Endothelial cell of umbilical vein (primary cell): ENCODE data around the gene PTCD3. TPM values are rescaled to one million over a fixed set of nuclear protein-coding genes. Genes with fewer than 3 reads are reported as not detected.

Experiments used
- BruUV-seq: library from RNA; stranded (reverse); fragments of 400-500 nt; replicated peaks from 2 replicates; lab custom pipeline; 2021; lab: Mats Ljungman, UMichigan
- CTCF ChIA-PET: fragments of 300-600, 350-600 bp; sonication (Branson Sonifier 250); formaldehyde crosslinking; loops from one replicate; lab custom pipeline; 2021; ENCODE audit warnings: antibody characterized with exemption, inconsistent platforms; lab: Charles Lee
- POLR2A ChIA-PET: fragments of 300-600, 350-600 bp; sonication (Branson Sonifier 250); formaldehyde crosslinking; loops from one replicate; lab custom pipeline; 2021; ENCODE audit warnings: antibody characterized with exemption, inconsistent platforms; lab: Charles Lee
- DNase-seq: peaks from one replicate; pipeline ENCODE4 v3.0.0-alpha.2; 2011; ENCODE audit warnings: low read depth, low spot score
- FAIRE-seq: peaks from 2 replicates; lab custom pipeline; 2011; peaks lifted over from hg19 to GRCh38; lab: Jason Lieb, UNC
- H2AFZ ChIP-seq: 2 replicates; pipeline ENCODE4 v1.6.0; 2012; ENCODE audit warnings: low read depth, low read length, control low read depth, inconsistent platforms
- H3K27ac ChIP-seq: 2 replicates; pipeline ENCODE4 v1.5.1; 2011; ENCODE audit warnings: low read depth, mild to moderate bottlenecking, control low read depth, low read length, moderate library complexity; ENCODE audit not compliant: insufficient read depth
- H3K27me3 ChIP-seq, 2 experiments: 2 replicates each; pipeline versions ENCODE4 v1.6.0 to v1.6.1; 2011; ENCODE audit warnings: low read length in 2 of 2, mixed read lengths in 1 of 2; ENCODE audit not compliant: control insufficient read depth in 2 of 2, insufficient read depth in 2 of 2
- H3K36me3 ChIP-seq, 2 experiments: 2 replicates in 1 of 2; 3 replicates in 1 of 2; pipeline ENCODE4 v1.5.1; 2011; ENCODE audit warnings: low read length in 2 of 2, mild to moderate bottlenecking in 1 of 2, moderate library complexity in 1 of 2; ENCODE audit not compliant: control insufficient read depth in 2 of 2, insufficient read depth in 2 of 2; ENCODE audit errors: extremely low read depth in 1 of 2
- H3K4me1 ChIP-seq: 3 replicates; pipeline ENCODE4 v1.5.1; 2011; ENCODE audit warnings: mild to moderate bottlenecking, low read length; ENCODE audit not compliant: control insufficient read depth, insufficient read depth; ENCODE audit errors: extremely low read depth
- H3K4me2 ChIP-seq: 2 replicates; pipeline ENCODE4 v1.6.1; 2011; ENCODE audit warnings: low read length, control low read depth, mixed read lengths; ENCODE audit not compliant: insufficient read depth
- H3K4me3 ChIP-seq, 3 experiments: fragments of 200-600 bp in 1 of 3; sonication (generic), shearing (Covaris generic) in 1 of 3; replicated peaks in 1 of 3; 2 replicates each; pipeline ENCODE4 v1.5.1; 2011 to 2016; ENCODE audit warnings: control low read depth in 3 of 3, low read length in 3 of 3, mild to moderate bottlenecking in 2 of 3, inconsistent platforms in 1 of 3, low read depth in 1 of 3, moderate library complexity in 1 of 3; ENCODE audit not compliant: insufficient read depth in 1 of 3
- H3K79me2 ChIP-seq: 2 replicates; pipeline ENCODE4 v1.6.0; 2012; ENCODE audit warnings: low read length, inconsistent platforms; ENCODE audit not compliant: control insufficient read depth, insufficient read depth
- H3K9ac ChIP-seq: replicated peaks from 2 replicates; pipeline ENCODE3; 2011; ENCODE audit warnings: low read length, control low read depth; ENCODE audit not compliant: insufficient read depth; ENCODE audit errors: extremely low read depth
- H3K9me1 ChIP-seq: replicated peaks from 3 replicates; pipeline ENCODE4 v1.6.0; 2011; ENCODE audit warnings: mild to moderate bottlenecking, low read length; ENCODE audit not compliant: control insufficient read depth, insufficient read depth; ENCODE audit errors: extremely low read depth
- H3K9me3 ChIP-seq: replicated peaks from 2 replicates; pipeline ENCODE4 v1.5.1; 2012; ENCODE audit warnings: low read length, inconsistent platforms; ENCODE audit not compliant: control insufficient read depth, insufficient read depth
- H4K20me1 ChIP-seq: replicated peaks from 2 replicates; pipeline ENCODE3; 2011; ENCODE audit warnings: mild to moderate bottlenecking, low read length; ENCODE audit not compliant: control insufficient read depth, insufficient read depth; ENCODE audit errors: extremely low read depth
- EZH2 ChIP-seq: IDR thresholded peaks from 2 replicates; pipeline ENCODE4 v1.6.1; 2012; ENCODE audit warnings: borderline replicate concordance, low read depth, mild to moderate bottlenecking, moderate library complexity, low read length, inconsistent platforms; ENCODE audit not compliant: severe bottlenecking
- FOS ChIP-seq: IDR thresholded peaks from 2 replicates; pipeline ENCODE4 v1.6.1; 2011; ENCODE audit warnings: mild to moderate bottlenecking, low read length, moderate library complexity, borderline replicate concordance; ENCODE audit not compliant: insufficient read depth
- GATA2 ChIP-seq: IDR thresholded peaks from 2 replicates; pipeline ENCODE4 v1.7.0; 2011; ENCODE audit warnings: low read depth, mild to moderate bottlenecking, moderate library complexity, mixed read lengths, low read length; ENCODE audit not compliant: insufficient read length, insufficient read depth
- JUN ChIP-seq: IDR thresholded peaks from 2 replicates; pipeline ENCODE4 v1.6.1; 2011; ENCODE audit warnings: borderline replicate concordance, low read depth; ENCODE audit not compliant: insufficient read length, insufficient read depth
- MYC ChIP-seq: IDR thresholded peaks from one replicate; pipeline ENCODE4 v1.6.1; 2011; ENCODE audit warnings: mild to moderate bottlenecking, low read depth, low read length
- POLR2A ChIP-seq: IDR thresholded peaks from 2 replicates; pipeline ENCODE4 v1.6.1; 2012; ENCODE audit warnings: low read depth, mild to moderate bottlenecking, control low read depth, low read length
- POLR2AphosphoS5 ChIP-seq: IDR thresholded peaks from 2 replicates; pipeline ENCODE4 v1.6.1; 2012; ENCODE audit warnings: low read depth, mild to moderate bottlenecking, control low read depth, low read length, moderate library complexity; ENCODE audit not compliant: insufficient read depth
- dilution Hi-C: fragments of 300-500 bp; cut with MboI; formaldehyde crosslinking; loops from one replicate; pipeline ENCODE4 v1.15.0; 2019; ENCODE audit warnings: low sequenced_read_pairs; ENCODE audit not compliant: extremely low pct_ligation_motif_present
- intact Hi-C: fragments of 100-400 bp; cut with micrococcal nuclease; formaldehyde crosslinking; loops from one replicate; pipeline ENCODE4 v1.10.0; 2022
- polyA plus RNA-seq, 4 experiments: library from polyadenylated mRNA; depleted of rRNA in 3 of 4; stranded (reverse) in 3 of 4; unstranded in 1 of 4; fragments of >200 nt; gene quantifications; 2 replicates each; pipeline versions ENCODE4 v1.2.1 to v1.2.3, GENCODE V29; 2011 to 2012; ENCODE audit warnings: missing spikeins in 1 of 4
- total RNA-seq: library from RNA; stranded (reverse); gene quantifications from 2 replicates; pipeline ENCODE4 v1.2.3, GENCODE V29; 2021
- TF ChIP-seq, protein P1 (sequence below): IDR thresholded peaks from 2 replicates; pipeline ENCODE4 v1.6.1; 2011; ENCODE audit not compliant: insufficient read depth, insufficient read length
- TF ChIP-seq, protein P2 (sequence below), 2 donors: IDR thresholded peaks; 1 replicate in 1 of 2; 2 replicates in 1 of 2; pipeline ENCODE4 v1.5.1; 2011; ENCODE audit warnings: low read length in 2 of 2, mild to moderate bottlenecking in 2 of 2, moderate library complexity in 2 of 2, control low read depth in 1 of 2, inconsistent platforms in 1 of 2, low read depth in 1 of 2; ENCODE audit not compliant: insufficient read depth in 1 of 2; ENCODE audit errors: extremely low read depth in 1 of 2

PTCD3 gene
- total and polyA plus RNA-seq, 2 donors (not counting 3 experiments of a cell fraction or from before 2014, with no cell fraction given): 30.4 to 96.0 TPM

DNA sequence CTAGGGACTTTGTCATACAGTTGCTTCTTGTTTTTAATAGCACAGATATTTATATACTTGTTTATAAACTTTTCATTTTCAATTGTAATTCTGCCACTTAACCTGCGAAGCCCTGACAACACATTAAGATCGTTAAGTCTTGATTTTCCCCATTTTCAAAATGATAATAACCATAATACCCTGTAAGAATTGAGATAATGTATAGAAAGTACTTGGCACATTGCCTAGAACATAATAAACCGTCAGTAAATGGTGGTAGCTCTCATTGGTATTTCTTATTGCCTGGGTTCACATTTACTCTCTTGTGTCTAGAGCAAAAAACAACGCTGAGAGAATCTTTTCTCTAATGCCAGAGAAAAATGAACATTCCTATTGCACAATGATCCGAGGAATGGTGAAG lies 18.6 kb downstream of the PTCD3 start:
- Histone ChIP-seq H3K9me3 (no peaks in the 10 kb centered on the region), H3K79me2 (no peaks in the 10 kb centered on the region), H3K27ac (no peak overlapping the region), H3K4me3 (no peak overlapping the region), H3K36me3 (peaks cover 33 to 55% of the 10 kb centered on the region in 2 experiments), H3K4me1 (peaks cover 3% of the 10 kb centered on the region), H3K4me2 (no peak overlapping the region), H4K20me1 (no peaks in the 10 kb centered on the region), H2AFZ (no peak overlapping the region), H3K9ac (no peak overlapping the region), H3K9me1 (no peaks in the 10 kb centered on the region), H3K27me3 (no peaks in the 10 kb centered on the region)
- POLR2A ChIA-PET: no interaction called here
- TF ChIP-seq POLR2AphosphoS5 (no peak), POLR2A (no peak), EZH2 (no peak), GATA2 (no peak), FOS (no peak), MYC (no peak), JUN (no peak)
- TF ChIP-seq, protein P1, sequence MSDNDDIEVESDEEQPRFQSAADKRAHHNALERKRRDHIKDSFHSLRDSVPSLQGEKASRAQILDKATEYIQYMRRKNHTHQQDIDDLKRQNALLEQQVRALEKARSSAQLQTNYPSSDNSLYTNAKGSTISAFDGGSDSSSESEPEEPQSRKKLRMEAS: no peak
- TF ChIP-seq, protein P2, sequence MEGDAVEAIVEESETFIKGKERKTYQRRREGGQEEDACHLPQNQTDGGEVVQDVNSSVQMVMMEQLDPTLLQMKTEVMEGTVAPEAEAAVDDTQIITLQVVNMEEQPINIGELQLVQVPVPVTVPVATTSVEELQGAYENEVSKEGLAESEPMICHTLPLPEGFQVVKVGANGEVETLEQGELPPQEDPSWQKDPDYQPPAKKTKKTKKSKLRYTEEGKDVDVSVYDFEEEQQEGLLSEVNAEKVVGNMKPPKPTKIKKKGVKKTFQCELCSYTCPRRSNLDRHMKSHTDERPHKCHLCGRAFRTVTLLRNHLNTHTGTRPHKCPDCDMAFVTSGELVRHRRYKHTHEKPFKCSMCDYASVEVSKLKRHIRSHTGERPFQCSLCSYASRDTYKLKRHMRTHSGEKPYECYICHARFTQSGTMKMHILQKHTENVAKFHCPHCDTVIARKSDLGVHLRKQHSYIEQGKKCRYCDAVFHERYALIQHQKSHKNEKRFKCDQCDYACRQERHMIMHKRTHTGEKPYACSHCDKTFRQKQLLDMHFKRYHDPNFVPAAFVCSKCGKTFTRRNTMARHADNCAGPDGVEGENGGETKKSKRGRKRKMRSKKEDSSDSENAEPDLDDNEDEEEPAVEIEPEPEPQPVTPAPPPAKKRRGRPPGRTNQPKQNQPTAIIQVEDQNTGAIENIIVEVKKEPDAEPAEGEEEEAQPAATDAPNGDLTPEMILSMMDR (IDR thresholded peaks at IDR 0.05; ENCODE audit: extremely low read depth in 1 of 2, insufficient read depth in 1 of 2, low read depth in 1 of 2, low read length in 2 of 2): no peak
- no TSS peak for BruUV-seq
- intact Hi-C loops: loop anchor here (5.0 to 10.0 kb wide), 2 partner anchors 48 to 480 kb away; no protein-coding TSS in a partner anchor
- dilution Hi-C loops: no loop called here
- CTCF ChIA-PET: no interaction called here
- DNase-seq (no peak), FAIRE-seq (no peak)
